ENCODE data around the gene EDA. TPM values are rescaled to one million over a fixed set of nuclear protein-coding genes. Genes with fewer than 3 reads are reported as not detected.

Gene EDA
- total and polyA plus RNA-seq, 7 donors = 0.82 to 6.4 (median 3.6) TPM

GRCh38 chrX:70001269-70001668 is 385.4 kb downstream of the EDA start:
- TF ChIP-seq CTCF (IDR thresholded peaks at IDR 0.05) = no peak
- no peak for TF ChIP-seq POLR2A (IDR thresholded peaks at IDR 0.05)
- TF ChIP-seq EP300 (IDR thresholded peaks at IDR 0.05) = no peak
- TF ChIP-seq POLR2AphosphoS5 (IDR thresholded peaks at IDR 0.05) = no peak
- intact Hi-C loops (cut with DNase I) = no loop called here
- no peak for DNase-seq
- 79 to 88% methylated on average over 2 of the region's 2 CpGs for WGBS, 2 donors
- Histone ChIP-seq H3K9me3 (no peaks in the 10 kb centered on the region), H3K27me3 (no peaks in the 10 kb centered on the region), H3K36me3 (no peaks in the 10 kb centered on the region), H3K4me1 (no peaks in the 10 kb centered on the region), H3K27ac (no peak overlapping the region), H3K4me3 (no peak overlapping the region)

- H3K27me3 ChIP-seq = no peaks in the 10 kb centered on the region
- H3K4me3 ChIP-seq = no peak overlapping the region
- no peak overlapping the region for H3K27ac ChIP-seq
- no peaks in the 10 kb centered on the region for H3K36me3 ChIP-seq
- DNase-seq = no peak
- TF ChIP-seq CTCF (IDR thresholded peaks at IDR 0.05) (no peak), POLR2AphosphoS5 (IDR thresholded peaks at IDR 0.05) (no peak)
- intact Hi-C loops (cut with DNase I) = no loop called here
- no peaks in the 10 kb centered on the region for H3K9me3 ChIP-seq
- no peaks in the 10 kb centered on the region for H3K4me1 ChIP-seq
- WGBS, 2 donors = 91 to 95% methylated on average over 3 of the region's 3 CpGs
Observed at GRCh38 chrX:70001708-70002341, 385.9 kb downstream of the EDA start.

GRCh38 chrX:70007946-70008345 is 392.0 kb downstream of the EDA start:
- TF ChIP-seq CTCF (IDR thresholded peaks at IDR 0.05) (no peak), EP300 (IDR thresholded peaks at IDR 0.05) (no peak), POLR2A (IDR thresholded peaks at IDR 0.05) (no peak), POLR2AphosphoS5 (IDR thresholded peaks at IDR 0.05) (no peak)
- intact Hi-C loops (cut with DNase I) = no loop called here

GRCh38 chrX:70009049-70009448 is 393.1 kb downstream of the EDA start:
- intact Hi-C loops (cut with DNase I) = no loop called here
- H3K4me3 ChIP-seq = no peak overlapping the region
- no peak overlapping the region for H3K27ac ChIP-seq
- no peak for DNase-seq
- H3K27me3 ChIP-seq = no peaks in the 10 kb centered on the region
- no peaks in the 10 kb centered on the region for H3K4me1 ChIP-seq
- H3K36me3 ChIP-seq = no peaks in the 10 kb centered on the region
- TF ChIP-seq POLR2AphosphoS5 (IDR thresholded peaks at IDR 0.05) (no peak), EP300 (IDR thresholded peaks at IDR 0.05) (no peak), CTCF (IDR thresholded peaks at IDR 0.05) (no peak), POLR2A (IDR thresholded peaks at IDR 0.05) (no peak)
- no peaks in the 10 kb centered on the region for H3K9me3 ChIP-seq

More at GRCh38 chrX:70007946-70008345, 392.0 kb downstream of the EDA start:
- no peak for DNase-seq
- no peaks in the 10 kb centered on the region for H3K9me3 ChIP-seq
- no peaks in the 10 kb centered on the region for H3K27me3 ChIP-seq
- no peak overlapping the region for H3K4me3 ChIP-seq
- H3K4me1 ChIP-seq = no peaks in the 10 kb centered on the region
- H3K27ac ChIP-seq = no peak overlapping the region
- no peaks in the 10 kb centered on the region for H3K36me3 ChIP-seq

- H3K27ac ChIP-seq = no peak overlapping the region
- intact Hi-C loops (cut with DNase I) = no loop called here
- WGBS, 2 donors = 83 to 84% methylated on average over 2 of the region's 2 CpGs
- DNase-seq = no peak
- H3K4me3 ChIP-seq = no peak overlapping the region
- no peaks in the 10 kb centered on the region for H3K27me3 ChIP-seq
- no peak for TF ChIP-seq POLR2A (IDR thresholded peaks at IDR 0.05)
- no peak for TF ChIP-seq POLR2AphosphoS5 (IDR thresholded peaks at IDR 0.05)
- no peak for TF ChIP-seq EP300 (IDR thresholded peaks at IDR 0.05)
- TF ChIP-seq CTCF (IDR thresholded peaks at IDR 0.05) = no peak
- H3K9me3 ChIP-seq = no peaks in the 10 kb centered on the region
- H3K36me3 ChIP-seq = no peaks in the 10 kb centered on the region
- H3K4me1 ChIP-seq = no peaks in the 10 kb centered on the region
Observed at GRCh38 chrX:70009970-70010369, 394.1 kb downstream of the EDA start.
